Cortex of kidney (tissue), 1 donor: Measurements from ENCODE around the gene MPRIP.
"Not testable (repeated sequence)": the region's sequence is repeated elsewhere in the genome, so short reads cannot be mapped to it uniquely, and the experiment has no call there.

ENCODE experiments used
- DNase-seq: peaks from one replicate; lab custom pipeline; 2025; lab: John Stamatoyannopoulos, UW

MPRIP gene

GRCh38 chr17:17144916-17145665, 102.8 kb downstream of the MPRIP start:
- DNase-seq = no peak

GRCh38 chr17:17146786-17147406, 104.6 kb downstream of the MPRIP start:
- DNase-seq = no peak

- DNase-seq = no peak
Measured at GRCh38 chr17:17147821-17148220, 105.6 kb downstream of the MPRIP start.

GRCh38 chr17:17149520-17150447, 107.5 kb downstream of the MPRIP start:
- DNase-seq = no peak

GRCh38 chr17:17150448-17150800, 108.2 kb downstream of the MPRIP start:
- DNase-seq = no peak

- no peak for DNase-seq
Measured at GRCh38 chr17:17151055-17151454, 108.8 kb downstream of the MPRIP start.

GRCh38 chr17:17151541-17151940, 109.3 kb downstream of the MPRIP start:
- no peak for DNase-seq

- no peak for DNase-seq
Measured at GRCh38 chr17:17151962-17152361, 109.7 kb downstream of the MPRIP start.

- DNase-seq = no peak
Measured at GRCh38 chr17:17152385-17152784, 110.1 kb downstream of the MPRIP start.

GRCh38 chr17:17153071-17153470, 110.8 kb downstream of the MPRIP start:
- no peak for DNase-seq

GRCh38 chr17:17153709-17154108, 111.5 kb downstream of the MPRIP start:
- no peak for DNase-seq

GRCh38 chr17:17154556-17154955, 112.3 kb downstream of the MPRIP start:
- DNase-seq = no peak

GRCh38 chr17:17154981-17155380, 112.7 kb downstream of the MPRIP start:
- no peak for DNase-seq

- DNase-seq = no peak
Measured at GRCh38 chr17:17155568-17155967, 113.3 kb downstream of the MPRIP start.

GRCh38 chr17:17156107-17156506, 113.8 kb downstream of the MPRIP start:
- DNase-seq = no peak

- no peak for DNase-seq
Measured at GRCh38 chr17:17156511-17156910, 114.3 kb downstream of the MPRIP start.

- DNase-seq = no peak
Measured at GRCh38 chr17:17157041-17157440, 114.8 kb downstream of the MPRIP start.

- DNase-seq = not testable (repeated sequence)
Measured at GRCh38 chr17:17158506-17158905, 116.2 kb downstream of the MPRIP start.

- no peak for DNase-seq
Measured at GRCh38 chr17:17159571-17159970, 117.3 kb downstream of the MPRIP start.

- no peak for DNase-seq
Measured at GRCh38 chr17:17161121-17161520, 118.9 kb downstream of the MPRIP start.

GRCh38 chr17:17161759-17162158, 119.5 kb downstream of the MPRIP start:
- no peak for DNase-seq

- DNase-seq = no peak
Measured at GRCh38 chr17:17164156-17164555, 121.9 kb downstream of the MPRIP start.

GRCh38 chr17:17164676-17165075, 122.4 kb downstream of the MPRIP start:
- no peak for DNase-seq
